Chondrocyte (in vitro differentiated cells): Measurements from ENCODE around the gene ENOX2. TPM values are rescaled to one million over a fixed set of nuclear protein-coding genes. Genes with fewer than 3 reads are reported as not detected.

Experiments used
- DNase-seq: peaks from one replicate; pipeline ENCODE4 v3.0.0; 2021; ENCODE audit warnings: mixed read lengths, low spot score
- H3K27ac Mint-ChIP-seq: one replicate; pipeline ENCODE4 v1.8.0; 2021; ENCODE audit warnings: mild to moderate bottlenecking, moderate library complexity, mixed read lengths; ENCODE audit not compliant: unreplicated experiment
- H3K27me3 Mint-ChIP-seq: 2 replicates; pipeline ENCODE4 v1.8.0; 2021; ENCODE audit warnings: low read depth, mixed read lengths
- H3K36me3 Mint-ChIP-seq: 2 replicates; pipeline ENCODE4 v1.8.0; 2021; ENCODE audit warnings: low read depth, mixed read lengths
- H3K4me1 Mint-ChIP-seq: 2 replicates; pipeline ENCODE4 v1.8.0; 2021; ENCODE audit warnings: low read depth, mild to moderate bottlenecking, mixed read lengths
- H3K4me3 Mint-ChIP-seq: one replicate; pipeline ENCODE4 v1.8.0; 2021; ENCODE audit warnings: mild to moderate bottlenecking, moderate library complexity, mixed read lengths; ENCODE audit not compliant: unreplicated experiment
- H3K9me3 Mint-ChIP-seq: 2 replicates; pipeline ENCODE4 v1.8.0; 2021; ENCODE audit warnings: low read depth, mixed read lengths
- total RNA-seq: library from RNA; stranded (reverse); gene quantifications from 3 replicates; pipeline ENCODE4 v1.2.1, GENCODE V29; 2021
- TF ChIP-seq, protein P1 (sequence below): fragments of 200-600 bp; sonication (generic); IDR thresholded peaks from 2 replicates; pipeline ENCODE4 v1.5.0; 2021; ENCODE audit warnings: antibody characterized with exemption, mild to moderate bottlenecking, moderate library complexity

ENOX2 gene
- total RNA-seq, 1 donor from 2014 or later, result 13.7 TPM

DNA sequence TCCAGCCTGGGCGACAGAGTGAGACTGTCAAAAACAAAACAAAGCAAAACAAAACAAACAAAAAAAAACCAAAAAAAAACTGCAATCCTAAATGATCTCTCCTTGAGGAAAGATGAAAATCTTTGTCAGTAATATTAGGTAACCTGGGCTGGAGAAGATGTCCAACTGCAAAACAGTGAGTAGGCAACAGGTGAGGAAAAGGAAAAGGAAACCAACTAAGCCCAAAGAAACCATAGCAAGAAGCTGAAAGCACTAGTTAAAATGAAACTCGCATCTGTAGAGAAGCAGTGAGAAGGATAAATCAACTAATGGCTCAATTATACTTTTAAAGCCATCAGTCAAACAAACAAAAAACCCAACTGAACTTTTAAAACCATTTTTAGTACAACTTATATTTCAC, 54.2 kb downstream of the ENOX2 start:
- Mint-ChIP-seq H3K27ac (no peak overlapping the region), H3K4me3 (no peak overlapping the region), H3K27me3 (no peaks in the 10 kb centered on the region), H3K9me3 (no peaks in the 10 kb centered on the region), H3K36me3 (no peaks in the 10 kb centered on the region), H3K4me1 (no peaks in the 10 kb centered on the region)
- DNase-seq, result no peak
- TF ChIP-seq, protein P1, sequence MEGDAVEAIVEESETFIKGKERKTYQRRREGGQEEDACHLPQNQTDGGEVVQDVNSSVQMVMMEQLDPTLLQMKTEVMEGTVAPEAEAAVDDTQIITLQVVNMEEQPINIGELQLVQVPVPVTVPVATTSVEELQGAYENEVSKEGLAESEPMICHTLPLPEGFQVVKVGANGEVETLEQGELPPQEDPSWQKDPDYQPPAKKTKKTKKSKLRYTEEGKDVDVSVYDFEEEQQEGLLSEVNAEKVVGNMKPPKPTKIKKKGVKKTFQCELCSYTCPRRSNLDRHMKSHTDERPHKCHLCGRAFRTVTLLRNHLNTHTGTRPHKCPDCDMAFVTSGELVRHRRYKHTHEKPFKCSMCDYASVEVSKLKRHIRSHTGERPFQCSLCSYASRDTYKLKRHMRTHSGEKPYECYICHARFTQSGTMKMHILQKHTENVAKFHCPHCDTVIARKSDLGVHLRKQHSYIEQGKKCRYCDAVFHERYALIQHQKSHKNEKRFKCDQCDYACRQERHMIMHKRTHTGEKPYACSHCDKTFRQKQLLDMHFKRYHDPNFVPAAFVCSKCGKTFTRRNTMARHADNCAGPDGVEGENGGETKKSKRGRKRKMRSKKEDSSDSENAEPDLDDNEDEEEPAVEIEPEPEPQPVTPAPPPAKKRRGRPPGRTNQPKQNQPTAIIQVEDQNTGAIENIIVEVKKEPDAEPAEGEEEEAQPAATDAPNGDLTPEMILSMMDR, result no peak

DNA sequence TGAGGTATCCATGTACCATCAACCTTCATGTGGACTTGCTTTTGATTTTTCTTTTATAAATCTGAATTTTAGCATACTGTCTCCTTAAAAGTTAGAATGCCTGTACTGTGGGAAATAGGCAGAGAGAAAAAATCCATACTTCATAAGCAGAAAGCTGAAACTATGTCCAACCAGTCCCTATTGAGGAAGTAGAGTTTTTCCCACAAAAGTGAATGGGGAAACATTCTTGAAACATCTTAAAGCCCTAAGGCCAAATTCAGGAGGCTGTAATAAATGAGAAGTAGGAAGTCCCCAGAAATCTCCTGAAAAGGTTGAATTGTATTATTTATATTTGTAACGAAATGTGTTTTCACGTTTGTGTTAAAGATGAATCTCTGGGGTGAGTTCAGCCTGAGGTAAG, 56.3 kb downstream of the ENOX2 start:
- no peak for DNase-seq
- no peaks in the 10 kb centered on the region for H3K9me3 Mint-ChIP-seq
- no peaks in the 10 kb centered on the region for H3K27me3 Mint-ChIP-seq
- H3K27ac Mint-ChIP-seq, result no peak overlapping the region
- H3K36me3 Mint-ChIP-seq, result no peaks in the 10 kb centered on the region
- TF ChIP-seq, protein P1, result no peak
- no peaks in the 10 kb centered on the region for H3K4me1 Mint-ChIP-seq
- no peak overlapping the region for H3K4me3 Mint-ChIP-seq

DNA sequence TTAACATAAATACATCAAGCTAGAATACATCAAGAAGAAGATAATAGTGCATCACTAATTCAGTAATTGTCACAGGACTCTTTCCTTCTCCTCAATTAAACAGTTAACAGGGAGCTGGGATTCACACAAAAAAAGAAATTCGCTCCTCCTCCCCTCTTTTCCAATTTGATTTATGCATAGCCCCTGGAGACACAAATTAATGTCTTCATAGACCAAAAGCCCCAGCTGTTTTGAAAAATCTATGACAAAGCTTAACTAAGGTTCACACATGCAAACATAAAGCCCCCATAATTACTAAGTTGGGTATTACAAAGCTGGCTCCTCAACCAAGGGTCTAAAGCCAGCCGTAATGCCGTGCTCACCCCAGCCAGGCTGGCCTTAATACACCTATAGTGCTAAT, 61.2 kb downstream of the ENOX2 start:
- no peak overlapping the region for H3K4me3 Mint-ChIP-seq
- DNase-seq, result no peak
- no peaks in the 10 kb centered on the region for H3K36me3 Mint-ChIP-seq
- no peaks in the 10 kb centered on the region for H3K4me1 Mint-ChIP-seq
- no peaks in the 10 kb centered on the region for H3K27me3 Mint-ChIP-seq
- no peak overlapping the region for H3K27ac Mint-ChIP-seq
- TF ChIP-seq, protein P1, result no peak
- no peaks in the 10 kb centered on the region for H3K9me3 Mint-ChIP-seq

DNA sequence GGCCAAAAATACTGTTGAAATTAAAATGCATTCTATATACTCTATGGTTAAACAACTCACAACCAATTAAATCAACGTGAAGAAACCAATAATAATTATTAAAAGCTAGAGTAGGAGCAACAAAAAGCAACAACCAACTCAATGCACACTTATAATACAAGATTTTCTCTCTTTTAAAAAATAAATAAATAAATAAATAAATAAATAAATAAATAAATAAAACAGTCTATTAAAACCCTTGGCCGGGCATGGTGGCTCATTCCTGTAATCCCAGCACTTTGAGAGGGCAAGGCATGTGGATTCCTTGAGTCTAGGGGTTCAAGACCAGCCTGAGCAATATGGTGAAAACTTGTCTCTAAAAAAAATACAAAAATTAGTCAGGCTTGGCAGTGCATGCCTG, 62.7 kb downstream of the ENOX2 start:
- Mint-ChIP-seq H3K4me3 (no peak overlapping the region), H3K27me3 (no peaks in the 10 kb centered on the region), H3K4me1 (no peaks in the 10 kb centered on the region), H3K9me3 (no peaks in the 10 kb centered on the region), H3K36me3 (no peaks in the 10 kb centered on the region), H3K27ac (no peak overlapping the region)
- TF ChIP-seq, protein P1, result no peak
- DNase-seq, result no peak

DNA sequence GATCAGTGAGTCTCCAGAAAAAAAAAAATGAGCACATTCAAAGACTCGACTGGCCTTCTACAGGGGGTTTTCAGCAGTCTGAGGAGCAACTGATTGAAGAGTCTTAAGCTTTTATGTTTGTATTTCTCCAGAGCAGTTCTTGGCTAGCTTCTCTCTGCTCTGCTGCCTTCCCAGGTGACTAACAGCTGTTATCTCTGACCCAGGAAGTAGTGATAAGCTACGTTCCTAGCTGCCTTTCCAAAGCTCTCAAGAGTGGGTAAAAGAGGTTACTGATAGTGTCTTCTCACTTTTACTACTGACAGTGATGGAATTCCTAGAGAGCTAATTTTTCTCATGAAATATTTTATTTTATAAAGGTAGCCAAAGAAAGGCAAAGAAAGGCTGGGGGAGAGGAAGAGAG, 66.6 kb downstream of the ENOX2 start:
- Mint-ChIP-seq H3K9me3 (no peaks in the 10 kb centered on the region), H3K36me3 (no peaks in the 10 kb centered on the region), H3K27me3 (no peaks in the 10 kb centered on the region), H3K4me3 (no peak overlapping the region), H3K4me1 (no peaks in the 10 kb centered on the region), H3K27ac (no peak overlapping the region)
- DNase-seq, result no peak
- TF ChIP-seq, protein P1, result no peak
